ENCODE results near the gene KIF19. TPM values are rescaled to one million over a fixed set of nuclear protein-coding genes. Genes with fewer than 3 reads are reported as not detected.

The KIF19 gene
- total RNA-seq, 1 donor from 2014 or later = not detected

DNA sequence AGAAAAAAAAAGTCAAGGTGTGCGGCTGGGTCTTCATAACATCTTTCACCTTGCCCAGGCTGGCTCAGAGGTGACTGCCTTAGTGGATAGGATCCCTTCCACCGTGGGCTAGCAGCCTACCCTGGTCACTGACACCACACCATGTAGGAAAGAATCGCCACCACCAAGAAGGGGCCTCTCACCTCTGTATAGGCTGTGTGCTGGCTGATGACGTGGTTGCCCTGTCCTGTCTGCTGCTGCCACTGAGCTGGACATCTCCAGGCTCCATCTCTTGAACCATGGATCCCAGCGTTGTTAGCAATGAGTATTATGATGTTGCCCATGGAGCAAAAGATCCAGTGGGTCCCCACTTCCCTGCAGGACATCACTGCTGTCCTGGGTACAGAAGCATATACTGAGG lies 41.2 kb downstream of the KIF19 start, which contains the start of gene GPR142:
Gene GPR142, plus strand, starts transcription at position 301 of the 400 bp plus-strand sequence. CDS start 2,035 bp downstream, outside the sequence.
- TF ChIP-seq, protein P1, sequence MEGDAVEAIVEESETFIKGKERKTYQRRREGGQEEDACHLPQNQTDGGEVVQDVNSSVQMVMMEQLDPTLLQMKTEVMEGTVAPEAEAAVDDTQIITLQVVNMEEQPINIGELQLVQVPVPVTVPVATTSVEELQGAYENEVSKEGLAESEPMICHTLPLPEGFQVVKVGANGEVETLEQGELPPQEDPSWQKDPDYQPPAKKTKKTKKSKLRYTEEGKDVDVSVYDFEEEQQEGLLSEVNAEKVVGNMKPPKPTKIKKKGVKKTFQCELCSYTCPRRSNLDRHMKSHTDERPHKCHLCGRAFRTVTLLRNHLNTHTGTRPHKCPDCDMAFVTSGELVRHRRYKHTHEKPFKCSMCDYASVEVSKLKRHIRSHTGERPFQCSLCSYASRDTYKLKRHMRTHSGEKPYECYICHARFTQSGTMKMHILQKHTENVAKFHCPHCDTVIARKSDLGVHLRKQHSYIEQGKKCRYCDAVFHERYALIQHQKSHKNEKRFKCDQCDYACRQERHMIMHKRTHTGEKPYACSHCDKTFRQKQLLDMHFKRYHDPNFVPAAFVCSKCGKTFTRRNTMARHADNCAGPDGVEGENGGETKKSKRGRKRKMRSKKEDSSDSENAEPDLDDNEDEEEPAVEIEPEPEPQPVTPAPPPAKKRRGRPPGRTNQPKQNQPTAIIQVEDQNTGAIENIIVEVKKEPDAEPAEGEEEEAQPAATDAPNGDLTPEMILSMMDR (IDR thresholded peaks at IDR 0.05; ENCODE audit: insufficient read depth, low read length, severe bottlenecking) = no peak
- Histone ChIP-seq H3K27me3 (ENCODE audit: control insufficient read depth, insufficient read depth, low read length) (peaks cover 4% of the 10 kb centered on the region), H3K4me3 (ENCODE audit: low read depth, low read length) (no peak within 1 kb of the TSS), H3K36me3 (ENCODE audit: control insufficient read depth, insufficient read depth, low read length) (no peaks in the 10 kb centered on the region)
- FAIRE-seq = no peak
- no peak for DNase-seq (ENCODE audit: low read depth)

DNA sequence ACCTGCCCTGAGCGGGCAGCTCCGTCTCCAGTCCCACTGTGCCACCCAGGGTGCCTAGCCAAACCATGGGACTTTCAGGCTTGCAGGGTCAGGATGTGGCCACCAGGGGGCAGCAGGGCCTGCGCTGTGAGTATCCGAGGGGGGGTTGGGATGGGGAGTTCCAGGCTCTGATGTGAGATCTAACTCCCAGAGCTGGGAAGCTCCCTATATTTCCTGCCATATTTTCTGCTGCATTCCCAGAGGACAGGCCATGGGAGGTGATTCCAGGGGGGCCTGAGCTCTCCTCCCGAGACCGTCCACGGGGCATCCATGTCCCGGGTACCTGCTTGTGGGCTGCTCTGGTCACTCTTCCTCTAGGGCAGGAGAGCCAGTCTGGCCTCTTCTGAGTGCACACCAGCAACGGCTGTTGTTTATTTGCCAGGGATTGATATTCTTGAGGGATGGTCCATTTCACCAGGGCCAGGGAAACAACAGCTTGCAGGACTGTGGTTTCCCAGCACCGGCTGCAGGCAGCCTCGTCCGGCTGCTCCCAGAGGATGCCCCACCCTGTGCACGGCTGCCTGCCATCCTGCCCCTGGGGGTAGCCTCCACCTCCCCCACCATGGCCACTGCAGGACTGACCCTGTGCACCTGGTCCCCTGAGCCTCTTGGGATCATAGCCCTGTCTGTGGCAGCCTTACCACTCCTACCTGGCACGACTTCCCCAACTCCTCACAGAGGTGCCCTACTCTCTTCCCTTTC lies 42.5 kb downstream of the KIF19 start:
- Histone ChIP-seq H3K27me3 (ENCODE audit: control insufficient read depth, insufficient read depth, low read length) (peaks cover 4% of the 10 kb centered on the region), H3K4me3 (ENCODE audit: low read depth, low read length) (no peak overlapping the region), H3K36me3 (ENCODE audit: control insufficient read depth, insufficient read depth, low read length) (no peaks in the 10 kb centered on the region)
- TF ChIP-seq, protein P1 (IDR thresholded peaks at IDR 0.05; ENCODE audit: insufficient read depth, low read length, severe bottlenecking) = peak; percentile 97
- FAIRE-seq = no peak
- peak; percentile 44 for DNase-seq (ENCODE audit: low read depth)

DNA sequence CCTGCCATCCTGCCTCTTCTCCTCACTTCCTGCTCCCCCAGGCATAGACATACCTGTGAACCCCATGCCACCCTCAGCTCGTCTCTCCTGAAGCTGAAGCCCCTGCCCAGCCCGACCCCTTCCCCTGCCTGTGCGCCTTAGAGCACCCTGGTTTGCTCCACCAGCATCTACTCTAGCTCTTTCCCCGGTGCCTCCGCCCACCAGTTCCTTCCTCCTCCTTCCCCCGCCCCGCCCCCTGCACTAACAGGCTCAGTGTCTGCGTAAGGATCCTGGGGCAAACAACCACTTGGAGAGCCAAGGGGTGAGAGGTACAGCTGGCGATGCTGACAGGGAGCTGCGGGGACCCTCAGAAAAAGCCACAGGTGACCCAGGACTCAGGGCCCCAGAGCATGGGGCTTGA lies 43.2 kb downstream of the KIF19 start:
- FAIRE-seq (no peak), DNase-seq (ENCODE audit: low read depth) (no peak)
- Histone ChIP-seq H3K36me3 (ENCODE audit: control insufficient read depth, insufficient read depth, low read length) (no peaks in the 10 kb centered on the region), H3K27me3 (ENCODE audit: control insufficient read depth, insufficient read depth, low read length) (peaks cover 7% of the 10 kb centered on the region), H3K4me3 (ENCODE audit: low read depth, low read length) (no peak overlapping the region)
- TF ChIP-seq, protein P1 (IDR thresholded peaks at IDR 0.05; ENCODE audit: insufficient read depth, low read length, severe bottlenecking) = no peak

DNA sequence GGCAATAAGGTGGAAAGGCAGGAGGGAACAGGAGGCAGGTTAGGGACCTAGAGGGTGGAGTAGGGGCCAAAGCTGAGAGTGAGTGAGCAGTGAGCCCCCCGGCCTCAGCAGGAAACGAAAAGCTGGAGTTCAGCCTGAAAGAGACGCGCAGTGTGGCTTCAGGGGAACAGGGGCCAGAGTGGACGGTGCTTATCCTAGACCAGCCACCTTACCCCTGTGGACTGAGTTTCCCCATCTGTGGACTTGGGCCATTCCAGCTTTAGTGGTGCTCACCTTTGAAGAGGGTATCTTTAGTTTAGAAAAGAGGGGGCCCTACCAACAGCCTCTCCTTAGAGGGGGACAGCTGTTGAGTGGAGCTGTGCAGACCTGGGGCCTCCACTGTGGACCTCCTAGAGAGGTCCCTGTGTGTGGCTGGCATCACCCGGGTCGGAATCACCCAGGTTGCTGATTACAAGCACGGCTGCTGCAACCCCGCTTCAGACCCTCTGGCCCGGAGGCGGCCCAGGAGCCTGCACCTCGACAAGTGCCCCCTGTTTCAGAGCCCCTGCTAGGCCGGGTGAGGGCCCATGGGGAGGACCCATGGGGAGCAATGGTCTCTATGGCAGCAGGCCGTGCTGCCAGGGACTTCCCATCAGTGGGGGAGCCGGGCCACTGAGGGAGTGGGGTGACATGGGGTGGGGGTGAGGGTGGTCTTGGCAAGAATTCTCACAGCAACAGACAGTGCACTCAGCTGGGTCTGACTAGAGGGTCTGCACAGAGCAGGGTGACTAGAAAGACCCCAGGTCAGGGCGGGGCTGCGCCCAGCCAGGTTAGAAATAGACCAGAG lies 43.9 kb downstream of the KIF19 start:
- no peak for FAIRE-seq
- peaks cover 7% of the 10 kb centered on the region for H3K27me3 ChIP-seq (ENCODE audit: control insufficient read depth, insufficient read depth, low read length)
- TF ChIP-seq, protein P1 (IDR thresholded peaks at IDR 0.05; ENCODE audit: insufficient read depth, low read length, severe bottlenecking) = no peak
- no peak for DNase-seq (ENCODE audit: low read depth)
- no peaks in the 10 kb centered on the region for H3K36me3 ChIP-seq (ENCODE audit: control insufficient read depth, insufficient read depth, low read length)
- H3K4me3 ChIP-seq (ENCODE audit: low read depth, low read length) = no peak overlapping the region

GRCh38 chr17:74371653-74372147 lies 45.7 kb downstream of the KIF19 start:
- Histone ChIP-seq H3K36me3 (ENCODE audit: control insufficient read depth, insufficient read depth, low read length) (no peaks in the 10 kb centered on the region), H3K27me3 (ENCODE audit: control insufficient read depth, insufficient read depth, low read length) (peaks cover 7% of the 10 kb centered on the region), H3K4me3 (ENCODE audit: low read depth, low read length) (no peak overlapping the region)
- TF ChIP-seq, protein P1 (IDR thresholded peaks at IDR 0.05; ENCODE audit: insufficient read depth, low read length, severe bottlenecking) = no peak
- no peak for DNase-seq (ENCODE audit: low read depth)
- no peak for FAIRE-seq
